GM19238 (cell line): ENCODE results near the gene VARS2.

Experiments
- DNase-seq: peaks from one replicate; pipeline ENCODE4 v3.0.0; 2011; ENCODE audit warnings: low spot score; ENCODE audit not compliant: insufficient read length

The VARS2 gene

DNA sequence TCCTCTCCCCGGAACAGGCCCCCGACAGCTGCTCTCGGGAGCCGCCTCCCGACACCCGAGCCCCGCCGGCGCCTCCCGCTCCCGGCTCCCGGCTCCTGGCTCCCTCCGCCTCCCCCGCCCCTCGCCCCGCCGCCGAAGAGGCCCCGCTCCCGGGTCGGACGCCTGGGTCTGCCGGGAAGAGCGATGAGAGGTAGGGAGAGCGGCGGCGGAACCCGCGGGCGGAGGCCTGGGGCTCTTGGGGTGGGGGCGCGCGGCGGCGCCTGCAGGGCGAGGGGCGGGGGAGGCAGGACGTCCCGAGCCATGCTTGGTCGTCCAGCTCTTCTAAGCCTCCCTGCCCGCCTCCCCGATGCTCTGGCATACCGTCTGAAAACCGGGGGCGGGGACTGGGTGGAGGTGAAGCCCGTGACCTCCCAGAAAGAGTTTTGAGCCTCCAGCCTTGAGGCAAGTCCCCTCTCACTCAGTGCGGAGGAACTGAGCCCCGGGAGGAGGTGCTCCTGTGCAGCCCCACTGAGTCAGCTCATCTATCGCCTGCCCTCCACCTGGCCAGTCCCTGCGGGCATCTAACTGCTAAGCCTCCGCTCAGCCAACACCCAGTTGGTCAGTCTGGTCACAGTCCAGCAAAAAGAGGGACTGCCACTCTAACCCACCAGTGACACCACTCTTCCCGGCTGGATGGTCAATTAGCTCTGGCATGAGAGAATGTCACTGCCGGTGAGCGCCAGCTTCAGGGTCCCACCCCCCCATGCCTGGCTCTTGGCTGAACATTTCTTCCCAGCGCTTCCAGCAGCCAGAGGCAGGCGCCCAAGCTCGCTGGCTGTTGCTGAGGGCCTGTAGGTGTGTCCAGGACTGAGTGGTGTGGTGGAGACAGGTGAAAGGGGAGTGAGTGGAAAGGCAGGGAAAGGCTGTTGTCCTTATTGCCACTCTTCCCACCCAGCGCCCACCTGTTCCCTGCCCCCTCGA, 29.2 kb upstream of the VARS2 start:
- DNase-seq = peak; percentile 63

DNA sequence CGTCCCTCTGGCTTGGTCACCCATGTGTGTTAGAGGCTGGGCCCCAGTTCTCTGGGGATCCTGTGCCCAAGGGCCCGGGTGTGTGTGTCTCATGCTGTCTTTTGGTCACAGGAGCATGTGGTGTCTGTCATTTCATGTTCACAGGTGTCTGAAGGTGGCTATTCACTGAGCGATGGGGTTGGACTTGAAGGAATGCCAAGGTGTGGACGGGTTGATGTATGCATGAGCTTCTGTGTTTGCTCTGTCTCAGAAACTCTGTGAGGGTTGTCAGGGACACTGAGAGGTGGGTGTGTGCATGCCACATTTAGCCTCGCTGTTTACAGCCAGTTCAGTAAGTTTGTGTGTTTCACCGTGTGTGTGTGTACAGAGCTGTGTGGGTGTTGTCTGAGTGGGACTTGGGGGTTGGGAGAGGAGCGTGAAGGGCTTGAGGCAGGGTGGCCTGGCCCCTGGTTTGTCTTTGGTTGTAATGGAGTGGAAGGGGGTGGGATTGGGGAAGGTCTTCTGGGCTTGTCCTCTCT, 28.5 kb upstream of the VARS2 start:
- no peak for DNase-seq

DNA sequence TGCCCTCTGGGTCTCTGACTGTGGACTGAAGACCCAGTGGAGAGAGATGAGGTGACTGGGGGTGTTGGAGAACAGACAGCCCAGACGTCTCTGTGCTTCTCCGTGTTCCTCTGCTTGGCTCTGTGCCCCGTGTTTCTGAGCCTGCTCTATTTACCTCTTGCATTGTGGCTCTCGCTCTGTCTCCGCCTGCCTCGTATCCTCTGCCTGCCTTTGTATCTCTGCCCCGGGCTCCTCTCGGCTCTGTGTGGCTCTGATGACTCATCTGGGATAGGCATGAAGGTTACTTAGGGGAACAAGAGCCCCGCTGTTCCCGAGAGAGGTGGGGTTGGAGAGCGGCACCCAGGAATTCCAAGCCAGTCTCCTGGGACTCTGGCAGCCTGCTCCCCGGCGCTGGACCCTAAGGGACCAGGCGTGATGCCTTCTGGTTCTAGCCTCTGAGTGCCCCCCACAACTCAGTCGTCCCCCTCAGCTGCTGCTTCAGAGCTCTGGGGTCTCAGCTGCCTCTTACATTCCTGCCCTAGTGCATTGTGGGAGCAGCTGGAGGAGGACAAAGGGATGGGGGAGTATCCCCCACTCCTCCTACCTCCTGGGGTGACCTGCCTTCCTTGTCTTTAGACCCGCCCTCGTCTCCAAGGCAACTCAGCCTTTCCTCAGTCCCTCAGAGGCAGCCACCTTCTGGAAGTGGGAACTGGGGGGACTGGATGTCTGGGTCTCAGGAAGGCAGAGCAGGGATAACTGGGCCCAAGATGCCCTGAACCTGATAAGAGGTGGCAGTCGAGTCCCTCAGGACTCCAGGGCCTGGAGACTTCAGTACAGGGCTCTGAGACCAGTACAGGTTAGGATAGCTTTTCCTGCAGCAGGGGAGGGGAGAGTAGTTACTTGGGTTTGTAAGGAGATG, 27.8 kb upstream of the VARS2 start:
- no peak for DNase-seq

DNA sequence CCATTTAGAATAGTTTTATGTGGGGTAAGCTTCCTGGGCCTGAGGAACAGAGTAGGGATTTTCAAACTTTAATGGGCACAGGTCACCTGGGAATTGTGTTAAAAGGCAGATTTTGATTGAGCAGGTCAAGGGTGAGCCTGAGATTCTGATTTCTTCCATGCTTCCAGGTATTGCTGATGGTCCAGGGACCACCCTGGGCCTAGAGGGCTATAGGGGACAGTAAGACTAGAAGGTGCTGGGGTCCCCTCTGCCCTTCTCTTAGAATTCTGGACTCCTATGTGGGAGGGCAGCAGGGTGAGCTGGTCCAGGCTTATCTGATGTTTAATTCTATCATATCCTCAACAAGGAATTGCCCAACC, 27.2 kb upstream of the VARS2 start:
- DNase-seq = no peak

DNA sequence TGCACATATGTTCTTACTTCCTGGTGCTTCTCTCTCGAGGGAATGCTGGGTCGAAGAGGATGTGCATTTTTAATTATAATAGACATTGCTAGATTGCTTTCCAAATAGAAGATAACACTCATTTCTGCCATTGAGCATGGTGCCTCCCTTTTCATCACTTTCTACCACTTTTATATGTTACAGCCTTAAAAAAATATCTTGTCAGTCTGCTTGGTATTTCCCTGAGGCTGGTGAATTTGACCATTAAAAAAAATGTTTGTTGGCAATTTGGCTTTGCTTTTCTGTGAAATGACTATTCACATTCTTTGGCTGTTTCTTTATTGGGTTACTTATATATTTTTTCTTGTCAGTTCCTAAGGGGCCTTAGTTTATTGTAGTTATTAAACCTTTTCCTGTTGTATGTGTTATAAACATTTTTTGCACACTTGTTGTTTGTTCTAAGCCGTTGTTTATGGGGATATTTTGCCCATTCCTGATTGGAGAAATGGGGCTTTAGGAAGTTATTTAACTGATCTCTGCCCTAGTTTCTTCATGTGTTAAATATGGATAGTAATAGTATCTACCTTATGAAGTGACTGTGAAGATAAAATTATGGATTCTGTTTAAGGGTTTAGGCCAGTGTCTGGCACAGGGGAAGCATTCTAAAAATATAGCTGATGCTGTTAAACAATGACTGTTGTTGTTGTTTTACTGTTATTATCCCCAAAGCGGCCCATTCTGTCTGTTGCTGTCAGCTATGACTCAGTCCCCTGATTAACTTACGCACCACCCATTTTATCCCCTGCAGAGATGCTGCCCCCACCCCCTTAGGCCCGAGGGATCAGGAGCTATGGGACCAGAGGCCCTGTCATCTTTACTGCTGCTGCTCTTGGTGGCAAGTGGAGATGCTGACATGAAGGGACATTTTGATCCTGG, 25.9 kb upstream of the VARS2 start:
- no peak for DNase-seq

DNA sequence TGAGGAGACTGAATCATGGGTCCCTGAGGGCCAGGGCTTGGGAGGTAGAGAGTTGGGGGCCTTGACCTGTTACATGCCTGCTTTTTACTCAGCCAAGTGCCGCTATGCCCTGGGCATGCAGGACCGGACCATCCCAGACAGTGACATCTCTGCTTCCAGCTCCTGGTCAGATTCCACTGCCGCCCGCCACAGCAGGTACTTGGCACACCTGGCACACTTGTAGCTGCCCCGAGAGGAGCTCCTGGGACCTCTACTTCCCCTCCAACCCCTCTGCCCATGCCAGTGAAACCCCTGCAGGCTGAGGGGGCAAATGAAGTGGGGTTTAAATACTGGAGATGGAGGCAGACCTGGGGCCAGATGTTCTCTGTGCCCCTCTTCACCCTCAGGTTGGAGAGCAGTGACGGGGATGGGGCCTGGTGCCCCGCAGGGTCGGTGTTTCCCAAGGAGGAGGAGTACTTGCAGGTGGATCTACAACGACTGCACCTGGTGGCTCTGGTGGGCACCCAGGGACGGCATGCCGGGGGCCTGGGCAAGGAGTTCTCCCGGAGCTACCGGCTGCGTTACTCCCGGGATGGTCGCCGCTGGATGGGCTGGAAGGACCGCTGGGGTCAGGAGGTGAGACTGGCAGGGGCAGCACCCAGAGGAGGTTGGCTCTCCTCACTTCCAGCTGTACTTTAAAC, 25.1 kb upstream of the VARS2 start:
- no peak for DNase-seq

DNA sequence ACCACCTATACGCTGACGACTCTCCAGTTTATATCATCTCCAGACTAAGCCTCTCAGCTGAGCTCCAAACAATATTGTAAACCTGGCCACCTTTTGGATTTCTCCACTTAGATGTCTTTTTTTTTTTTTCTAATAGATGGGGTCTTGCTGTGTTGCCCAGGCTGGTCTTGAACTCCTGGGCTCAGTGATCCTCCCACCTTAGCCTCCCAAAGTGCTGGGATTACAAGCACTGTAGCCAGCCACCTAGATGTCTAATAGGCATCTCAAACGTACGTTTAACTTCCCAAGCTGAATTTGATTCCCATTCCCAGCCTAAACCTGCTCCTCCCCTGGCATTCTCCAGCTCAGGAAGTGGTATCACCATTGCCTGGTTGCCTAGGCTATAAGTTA, 24.5 kb upstream of the VARS2 start:
- DNase-seq = no peak

DNA sequence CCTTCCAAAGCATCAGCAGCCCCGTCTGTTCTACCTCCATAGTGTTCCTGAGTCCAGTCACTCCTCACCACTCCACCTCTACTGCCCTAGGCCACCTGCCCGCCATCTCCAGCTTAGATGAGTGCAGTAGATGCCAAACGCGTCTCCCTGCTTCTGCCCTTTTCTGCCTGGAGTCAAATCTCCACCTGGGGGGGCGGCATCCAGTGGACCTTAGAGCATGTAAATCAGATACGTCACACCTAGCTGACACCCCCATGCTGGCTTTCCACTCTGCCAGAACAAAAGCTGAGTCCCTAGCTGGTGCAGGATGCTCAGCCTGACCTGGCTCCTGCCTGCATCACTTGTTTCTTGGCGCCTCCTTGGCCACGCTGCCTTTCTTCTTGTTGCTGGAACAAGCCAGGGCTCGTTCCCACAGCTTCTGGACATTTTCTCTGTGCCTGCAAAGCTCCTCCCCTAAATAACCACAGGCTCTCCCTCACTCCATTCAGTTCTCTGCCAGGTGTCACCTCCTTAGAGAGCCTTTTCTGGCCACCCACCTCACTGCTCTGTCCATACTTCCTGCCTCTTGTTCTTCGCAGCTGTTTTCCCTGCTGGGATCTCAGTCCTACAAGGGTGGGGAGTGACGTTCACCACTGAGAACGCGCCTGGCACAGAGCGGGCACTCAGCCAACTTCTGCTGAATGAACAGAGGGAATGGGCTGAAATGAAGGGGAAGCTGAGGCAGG, 24.0 kb upstream of the VARS2 start:
- no peak for DNase-seq

DNA sequence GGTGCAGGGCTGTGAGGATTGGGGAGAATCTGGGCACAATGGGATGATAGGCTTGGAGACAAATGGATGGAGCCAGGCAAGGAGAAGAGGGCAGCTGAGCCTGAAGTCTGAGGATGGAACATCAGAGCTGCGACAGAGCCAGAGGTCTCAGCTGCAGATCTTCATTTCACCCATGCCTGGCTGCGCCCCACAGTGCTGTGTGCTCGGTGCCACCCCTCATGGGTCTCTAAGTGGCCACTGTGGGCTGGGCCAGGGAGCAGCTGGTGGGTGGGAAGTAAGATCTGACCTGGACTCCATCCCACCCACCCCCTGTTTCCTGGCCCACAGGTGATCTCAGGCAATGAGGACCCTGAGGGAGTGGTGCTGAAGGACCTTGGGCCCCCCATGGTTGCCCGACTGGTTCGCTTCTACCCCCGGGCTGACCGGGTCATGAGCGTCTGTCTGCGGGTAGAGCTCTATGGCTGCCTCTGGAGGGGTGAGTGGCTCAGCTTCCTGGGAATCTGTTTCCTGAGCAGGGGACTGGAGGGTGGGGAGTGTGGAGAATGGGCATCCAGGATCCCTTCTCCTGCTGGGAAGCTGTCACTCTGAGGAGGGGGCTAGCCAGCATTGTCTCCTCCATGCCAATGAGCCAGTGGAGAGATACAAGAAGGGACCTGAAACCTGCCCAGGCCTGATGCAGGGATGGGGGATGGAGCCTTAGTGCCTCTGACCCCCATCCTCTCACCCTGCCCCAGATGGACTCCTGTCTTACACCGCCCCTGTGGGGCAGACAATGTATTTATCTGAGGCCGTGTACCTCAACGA, 23.2 kb upstream of the VARS2 start:
- DNase-seq = no peak

DNA sequence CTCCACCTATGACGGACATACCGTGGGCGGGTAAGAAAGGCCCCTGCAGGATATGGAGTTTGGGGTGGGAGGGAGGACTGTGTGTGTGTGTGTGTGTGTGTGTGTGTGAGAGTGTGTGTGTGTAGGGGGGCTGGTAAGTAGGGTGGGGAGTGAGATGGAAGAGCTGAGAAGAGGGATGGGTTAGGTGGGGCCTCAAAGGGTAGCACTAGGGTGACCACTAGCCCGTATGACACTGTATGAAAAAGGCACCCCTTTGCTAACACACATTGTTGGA, 22.7 kb upstream of the VARS2 start:
- no peak for DNase-seq

DNA sequence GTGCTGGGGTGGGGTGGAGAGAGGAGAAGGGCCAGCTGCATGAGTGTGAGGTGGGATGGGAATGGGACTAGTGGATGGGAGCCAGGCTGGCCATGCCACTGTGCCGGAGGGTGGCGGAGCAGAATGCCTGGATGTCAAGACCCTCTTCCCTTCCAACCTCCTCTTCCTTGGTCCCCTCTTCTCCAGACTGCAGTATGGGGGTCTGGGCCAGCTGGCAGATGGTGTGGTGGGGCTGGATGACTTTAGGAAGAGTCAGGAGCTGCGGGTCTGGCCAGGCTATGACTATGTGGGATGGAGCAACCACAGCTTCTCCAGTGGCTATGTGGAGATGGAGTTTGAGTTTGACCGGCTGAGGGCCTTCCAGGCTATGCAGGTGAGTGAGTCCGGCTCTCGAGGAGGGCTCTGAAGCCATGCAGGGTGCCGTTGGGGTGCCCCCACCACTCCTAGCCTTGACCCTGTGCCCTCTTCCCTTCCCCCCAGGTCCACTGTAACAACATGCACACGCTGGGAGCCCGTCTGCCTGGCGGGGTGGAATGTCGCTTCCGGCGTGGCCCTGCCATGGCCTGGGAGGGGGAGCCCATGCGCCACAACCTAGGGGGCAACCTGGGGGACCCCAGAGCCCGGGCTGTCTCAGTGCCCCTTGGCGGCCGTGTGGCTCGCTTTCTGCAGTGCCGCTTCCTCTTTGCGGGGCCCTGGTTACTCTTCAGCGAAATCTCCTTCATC, 22.1 kb upstream of the VARS2 start:
- DNase-seq = no peak

DNA sequence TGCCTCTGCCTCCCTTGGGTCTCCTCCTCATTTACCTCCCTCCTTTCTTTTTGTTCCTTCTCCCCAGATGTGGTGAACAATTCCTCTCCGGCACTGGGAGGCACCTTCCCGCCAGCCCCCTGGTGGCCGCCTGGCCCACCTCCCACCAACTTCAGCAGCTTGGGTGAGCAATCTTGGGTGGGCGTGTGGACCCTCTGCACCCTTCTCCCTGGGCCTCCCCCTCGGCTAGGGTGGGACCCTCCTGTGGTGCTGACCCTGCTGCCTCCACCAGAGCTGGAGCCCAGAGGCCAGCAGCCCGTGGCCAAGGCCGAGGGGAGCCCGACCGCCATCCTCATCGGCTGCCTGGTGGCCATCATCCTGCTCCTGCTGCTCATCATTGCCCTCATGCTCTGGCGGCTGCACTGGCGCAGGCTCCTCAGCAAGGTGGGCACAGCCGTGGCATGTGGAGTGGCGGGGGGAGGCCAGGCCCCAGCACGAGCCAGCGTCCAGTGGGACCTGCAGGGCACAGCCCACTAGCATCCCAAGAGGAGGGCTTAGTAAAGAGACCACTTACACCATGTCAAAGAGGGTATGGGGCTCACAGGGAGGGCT, 20.9 kb upstream of the VARS2 start:
- no peak for DNase-seq

DNA sequence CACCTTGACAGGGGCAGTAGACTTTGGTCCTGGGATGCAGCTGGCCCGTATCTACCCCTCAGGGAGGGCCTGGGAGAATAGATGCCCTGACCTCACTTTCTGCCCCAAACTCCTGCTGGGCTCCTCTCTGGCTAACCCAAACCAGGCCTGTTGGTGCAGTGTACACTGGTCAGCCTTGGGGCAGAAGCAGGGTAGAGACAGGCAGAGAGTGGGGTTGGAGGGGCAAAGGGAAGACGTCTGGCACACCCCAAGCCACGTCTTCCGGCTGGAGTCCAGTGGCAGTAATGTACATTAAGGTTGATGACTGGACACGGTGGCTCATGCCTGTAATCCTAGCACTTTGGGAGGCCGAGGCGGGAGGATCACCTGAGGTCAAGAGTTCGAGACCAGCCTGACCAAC, 20.4 kb upstream of the VARS2 start:
- DNase-seq = no peak

DNA sequence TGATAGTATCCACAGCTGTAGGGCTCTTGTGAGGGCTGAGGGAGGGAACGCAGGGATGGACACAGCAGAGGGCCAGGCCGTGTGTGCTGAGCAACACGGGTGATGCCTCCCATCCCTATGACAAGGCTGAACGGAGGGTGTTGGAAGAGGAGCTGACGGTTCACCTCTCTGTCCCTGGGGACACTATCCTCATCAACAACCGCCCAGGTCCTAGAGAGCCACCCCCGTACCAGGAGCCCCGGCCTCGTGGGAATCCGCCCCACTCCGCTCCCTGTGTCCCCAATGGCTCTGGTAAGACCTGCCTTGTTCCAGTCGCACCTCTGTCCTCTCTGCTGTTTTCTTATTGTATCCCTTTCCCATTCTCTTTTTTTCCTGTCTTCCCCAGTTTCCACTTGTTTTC, 19.7 kb upstream of the VARS2 start:
- DNase-seq = no peak

DNA sequence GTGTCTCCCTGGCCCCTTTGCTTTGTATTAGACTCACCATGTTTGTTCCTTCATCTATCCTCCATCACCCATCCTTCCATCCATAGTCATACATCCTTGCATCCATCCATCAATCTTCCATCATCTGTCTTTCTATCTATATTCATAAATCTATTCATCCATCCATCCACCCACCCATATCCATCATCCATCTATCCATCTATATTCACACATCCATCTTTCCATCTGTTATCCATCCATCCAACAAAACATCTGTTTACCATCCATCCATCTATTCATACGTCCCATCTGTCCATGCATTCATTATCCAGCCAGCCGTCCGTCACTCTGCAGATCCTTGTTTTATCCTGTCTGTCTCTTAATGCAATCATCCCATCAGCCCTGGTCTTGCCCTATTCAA, 19.1 kb upstream of the VARS2 start:
- DNase-seq = no peak

DNA sequence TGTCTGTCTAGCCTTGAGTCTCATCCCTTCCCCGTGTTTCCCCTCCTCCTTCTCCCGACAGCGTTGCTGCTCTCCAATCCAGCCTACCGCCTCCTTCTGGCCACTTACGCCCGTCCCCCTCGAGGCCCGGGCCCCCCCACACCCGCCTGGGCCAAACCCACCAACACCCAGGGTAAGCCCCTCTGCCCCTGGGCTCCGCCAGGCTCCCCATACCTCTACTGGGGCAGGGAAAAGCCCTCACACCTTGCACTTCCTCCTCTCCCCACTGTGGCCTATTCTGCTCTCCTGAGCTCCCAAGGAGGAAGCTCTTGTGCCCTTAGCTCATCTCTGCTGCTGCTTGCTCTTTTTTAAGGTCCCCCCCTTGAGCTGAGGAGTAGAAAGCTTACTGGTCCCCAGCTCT, 18.7 kb upstream of the VARS2 start:
- DNase-seq = no peak

DNA sequence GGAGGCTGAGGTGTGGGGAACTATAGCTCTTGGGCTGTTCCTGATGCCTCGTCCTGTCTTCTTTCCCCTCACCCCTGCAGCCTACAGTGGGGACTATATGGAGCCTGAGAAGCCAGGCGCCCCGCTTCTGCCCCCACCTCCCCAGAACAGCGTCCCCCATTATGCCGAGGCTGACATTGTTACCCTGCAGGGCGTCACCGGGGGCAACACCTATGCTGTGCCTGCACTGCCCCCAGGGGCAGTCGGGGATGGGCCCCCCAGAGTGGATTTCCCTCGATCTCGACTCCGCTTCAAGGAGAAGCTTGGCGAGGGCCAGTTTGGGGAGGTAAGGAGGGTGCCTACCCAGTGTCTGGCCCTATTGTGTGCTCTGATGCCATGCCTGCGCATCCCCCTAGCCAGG, 17.5 kb upstream of the VARS2 start:
- no peak for DNase-seq

DNA sequence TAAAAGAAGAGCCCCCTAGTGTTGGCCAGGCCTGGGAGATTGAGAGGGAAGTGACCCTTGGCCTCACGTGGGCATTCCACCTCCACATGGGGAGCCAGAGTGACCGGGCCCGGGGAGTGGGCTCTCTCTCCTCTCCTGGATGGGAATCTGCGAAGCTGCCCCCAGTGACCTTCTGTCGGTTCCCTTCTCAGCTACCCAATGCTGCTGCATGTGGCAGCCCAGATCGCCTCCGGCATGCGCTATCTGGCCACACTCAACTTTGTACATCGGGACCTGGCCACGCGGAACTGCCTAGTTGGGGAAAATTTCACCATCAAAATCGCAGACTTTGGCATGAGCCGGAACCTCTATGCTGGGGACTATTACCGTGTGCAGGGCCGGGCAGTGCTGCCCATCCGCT, 16.2 kb upstream of the VARS2 start:
- DNase-seq = no peak
